ENCODE results near the gene WDTC1.

The WDTC1 gene

GRCh38 chr1:27301052-27301422 is 66.6 kb downstream of the WDTC1 start:
- DNase-seq (ENCODE audit: low read depth, low spot score), result no peak

- DNase-seq (ENCODE audit: low read depth, low spot score), result no peak
Measured at GRCh38 chr1:27301582-27302199, 67.3 kb downstream of the WDTC1 start.

- DNase-seq (ENCODE audit: low read depth, low spot score), result no peak
Measured at GRCh38 chr1:27302612-27303011, 68.2 kb downstream of the WDTC1 start.

- DNase-seq (ENCODE audit: low read depth, low spot score), result no peak
Measured at GRCh38 chr1:27303509-27303908, 69.1 kb downstream of the WDTC1 start.

GRCh38 chr1:27306071-27306470 is 71.6 kb downstream of the WDTC1 start:
- no peak for DNase-seq (ENCODE audit: low read depth, low spot score)

GRCh38 chr1:27306892-27307761 is 72.7 kb downstream of the WDTC1 start:
- no peak for DNase-seq (ENCODE audit: low read depth, low spot score)

- DNase-seq (ENCODE audit: low read depth, low spot score), result no peak
Measured at GRCh38 chr1:27307874-27308598, 73.6 kb downstream of the WDTC1 start.

- no peak for DNase-seq (ENCODE audit: low read depth, low spot score)
Measured at GRCh38 chr1:27314169-27314568, 79.7 kb downstream of the WDTC1 start.

- DNase-seq (ENCODE audit: low read depth, low spot score), result no peak
Measured at GRCh38 chr1:27314737-27315136, 80.3 kb downstream of the WDTC1 start.

GRCh38 chr1:27316860-27317259 is 82.4 kb downstream of the WDTC1 start:
- DNase-seq (ENCODE audit: low read depth, low spot score), result no peak

GRCh38 chr1:27318136-27318535 is 83.7 kb downstream of the WDTC1 start:
- no peak for DNase-seq (ENCODE audit: low read depth, low spot score)

- DNase-seq (ENCODE audit: low read depth, low spot score), result no peak
Measured at GRCh38 chr1:27318596-27318995, 84.2 kb downstream of the WDTC1 start.

GRCh38 chr1:27321813-27322568 is 87.6 kb downstream of the WDTC1 start, which contains the start of gene TMEM222:
Gene TMEM222 (plus strand): TSS chr1:27322163. CDS start chr1:27322198, 35 bp downstream.
- peak; percentile 88 for DNase-seq (ENCODE audit: low read depth, low spot score)

- DNase-seq (ENCODE audit: low read depth, low spot score), result no peak
Measured at GRCh38 chr1:27322569-27323240, 88.3 kb downstream of the WDTC1 start.

GRCh38 chr1:27325286-27325685 is 90.9 kb downstream of the WDTC1 start:
- DNase-seq (ENCODE audit: low read depth, low spot score), result no peak

GRCh38 chr1:27327964-27328363 is 93.5 kb downstream of the WDTC1 start:
- DNase-seq (ENCODE audit: low read depth, low spot score), result no peak

GRCh38 chr1:27330786-27331185 is 96.4 kb downstream of the WDTC1 start:
- no peak for DNase-seq (ENCODE audit: low read depth, low spot score)

- no peak for DNase-seq (ENCODE audit: low read depth, low spot score)
Measured at GRCh38 chr1:27331426-27331825, 97.0 kb downstream of the WDTC1 start.

- no peak for DNase-seq (ENCODE audit: low read depth, low spot score)
Measured at GRCh38 chr1:27331922-27332321, 97.5 kb downstream of the WDTC1 start.

- DNase-seq (ENCODE audit: low read depth, low spot score), result no peak
Measured at GRCh38 chr1:27332536-27333281, 98.3 kb downstream of the WDTC1 start.
